Activated CD4-positive, alpha-beta T cell treated with anti-CD3 and anti-CD28 coated beads for 4 hours (primary cell): ENCODE measurements around the gene TNFRSF11A.

ENCODE experiments used
- DNase-seq, 2 donors: peaks; one replicate each; pipeline ENCODE4 v3.0.0-alpha.2; 2020

The TNFRSF11A gene

GRCh38 chr18:62420513-62421209 lies 95.6 kb downstream of the TNFRSF11A start:
- DNase-seq, result peak; percentile 76 to 79

- peak; percentile 45 to 64 for DNase-seq
Observed at GRCh38 chr18:62425465-62426190, 100.5 kb downstream of the TNFRSF11A start.

GRCh38 chr18:62426191-62426488 lies 101.0 kb downstream of the TNFRSF11A start:
- no peak for DNase-seq

GRCh38 chr18:62432176-62432575 lies 107.1 kb downstream of the TNFRSF11A start:
- no peak for DNase-seq

- DNase-seq, result no peak
Observed at GRCh38 chr18:62434798-62435197, 109.7 kb downstream of the TNFRSF11A start.

- DNase-seq, result no peak
Observed at GRCh38 chr18:62435435-62436031, 110.4 kb downstream of the TNFRSF11A start.

- DNase-seq, result no peak
Observed at GRCh38 chr18:62436636-62437234, 111.6 kb downstream of the TNFRSF11A start.

- DNase-seq, result no peak
Observed at GRCh38 chr18:62437235-62438017, 112.3 kb downstream of the TNFRSF11A start.

GRCh38 chr18:62438018-62438329 lies 112.9 kb downstream of the TNFRSF11A start:
- no peak for DNase-seq

- no peak for DNase-seq
Observed at GRCh38 chr18:62438402-62438801, 113.3 kb downstream of the TNFRSF11A start.

GRCh38 chr18:62438866-62439265 lies 113.8 kb downstream of the TNFRSF11A start:
- no peak for DNase-seq
